ENCODE measurements around the gene TFG.

Gene TFG

DNA sequence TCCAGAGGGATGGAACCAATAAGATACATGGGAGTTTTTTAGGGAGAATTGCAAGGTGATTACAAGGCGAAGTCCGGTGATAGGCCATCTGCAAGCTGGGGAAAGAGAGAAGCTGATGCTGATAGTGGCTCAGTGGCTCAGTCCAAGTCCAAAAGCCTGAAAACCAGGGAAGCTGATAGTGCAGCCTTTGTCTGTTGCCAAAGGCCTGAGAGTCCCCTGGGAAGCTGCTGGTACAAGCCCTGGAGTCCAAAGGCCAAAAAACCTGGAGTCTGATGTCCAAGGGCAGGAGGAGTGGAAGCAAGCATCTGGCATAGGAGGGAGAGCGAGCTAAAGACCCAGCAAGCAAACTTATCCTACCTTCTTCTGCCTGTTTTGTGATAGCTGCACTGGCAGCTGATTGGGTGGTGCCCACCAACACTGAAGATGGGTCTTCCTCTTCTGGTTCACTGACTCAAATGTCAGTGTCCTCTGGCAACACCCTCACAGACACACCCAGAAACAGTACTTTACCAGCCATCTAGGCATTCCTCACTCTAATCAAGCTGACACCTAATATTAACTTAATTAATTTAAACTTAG lies 16.7 kb downstream of the TFG start:
- no peak for DNase-seq
- no peak for ATAC-seq
- Mint-ChIP-seq H3K4me3 (no peak overlapping the region), H3K27me3 (no peaks in the 10 kb centered on the region), H3K9me3 (no peaks in the 10 kb centered on the region), H3K4me1 (peaks cover 16% of the 10 kb centered on the region), H3K27ac (no peak overlapping the region)

GRCh38 chr3:100726706-100727105 lies 17.4 kb downstream of the TFG start:
- no peak overlapping the region for H3K27ac Mint-ChIP-seq
- H3K9me3 Mint-ChIP-seq = no peaks in the 10 kb centered on the region
- no peak for ATAC-seq
- H3K4me1 Mint-ChIP-seq = peaks cover 16% of the 10 kb centered on the region
- H3K27me3 Mint-ChIP-seq = no peaks in the 10 kb centered on the region
- no peak overlapping the region for H3K4me3 Mint-ChIP-seq
- no peak for DNase-seq

DNA sequence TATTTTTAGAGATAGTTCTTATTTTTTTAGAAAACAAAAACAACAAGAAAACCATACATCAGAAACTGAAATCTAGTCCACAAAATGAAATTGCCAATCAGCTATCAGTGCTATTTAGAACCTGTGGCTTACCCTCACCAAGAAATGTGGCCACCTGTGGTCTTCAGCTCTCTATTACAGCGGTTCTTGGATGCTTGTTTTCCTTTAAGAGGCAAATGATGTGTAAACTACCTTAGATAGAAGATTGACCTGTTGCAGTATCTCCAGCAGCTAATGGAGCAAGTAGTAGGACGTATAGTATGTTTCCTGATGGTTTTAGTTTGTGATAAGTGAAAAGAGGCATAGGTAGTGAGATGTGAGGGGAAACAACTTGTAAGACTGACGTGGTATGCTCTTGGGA lies 21.2 kb downstream of the TFG start:
- Mint-ChIP-seq H3K27ac (no peak overlapping the region), H3K4me1 (peaks cover 23% of the 10 kb centered on the region), H3K9me3 (no peaks in the 10 kb centered on the region), H3K4me3 (no peak overlapping the region), H3K27me3 (no peaks in the 10 kb centered on the region)
- DNase-seq (no peak), ATAC-seq (no peak)

- Mint-ChIP-seq H3K27ac (no peak overlapping the region), H3K4me1 (peaks cover 7% of the 10 kb centered on the region), H3K9me3 (no peaks in the 10 kb centered on the region), H3K27me3 (no peaks in the 10 kb centered on the region), H3K4me3 (no peak overlapping the region)
- ATAC-seq (no peak), DNase-seq (no peak)
Measured at GRCh38 chr3:100732435-100732834, 23.1 kb downstream of the TFG start.

DNA sequence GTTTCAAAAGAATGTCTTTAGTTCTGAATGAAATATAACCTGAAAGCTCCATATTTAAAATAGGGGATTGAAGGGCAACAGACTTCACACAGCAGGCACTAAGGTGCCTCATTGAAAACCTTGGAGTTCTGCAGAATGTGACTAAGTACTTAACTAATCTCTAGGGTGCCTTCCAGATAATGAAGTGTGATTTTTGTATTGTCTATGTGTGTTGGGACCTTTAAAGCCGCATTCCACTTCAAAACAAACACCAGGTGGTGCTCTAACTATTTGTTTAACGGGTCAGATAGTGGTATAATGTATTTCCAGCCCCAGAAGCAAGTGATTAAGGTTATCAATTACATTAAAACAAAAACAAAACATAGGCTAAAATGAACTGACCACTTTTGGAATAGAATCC lies 28.0 kb downstream of the TFG start:
- Mint-ChIP-seq H3K4me3 (no peak overlapping the region), H3K4me1 (peaks cover 21% of the 10 kb centered on the region), H3K9me3 (no peaks in the 10 kb centered on the region), H3K27ac (no peak overlapping the region), H3K27me3 (no peaks in the 10 kb centered on the region)
- DNase-seq (no peak), ATAC-seq (no peak)

DNA sequence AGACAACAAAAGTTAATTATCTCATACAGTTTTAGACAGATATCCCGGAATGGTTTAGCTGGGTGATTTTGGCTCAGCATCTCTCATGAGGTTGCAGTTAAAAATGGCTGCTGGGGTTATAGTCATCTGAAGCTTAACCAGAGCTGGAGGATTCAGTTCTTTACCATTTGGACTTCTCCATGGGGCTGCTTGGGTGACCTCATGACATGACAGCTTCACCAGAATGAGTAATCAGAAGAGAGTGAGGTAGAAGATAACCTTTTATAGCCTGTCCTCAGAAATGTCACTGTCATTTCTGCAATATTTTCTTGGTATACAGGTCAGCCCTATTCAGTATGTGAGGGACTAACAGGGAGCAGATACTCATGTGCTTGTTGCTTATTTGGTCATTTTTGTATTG lies 30.9 kb downstream of the TFG start:
- Mint-ChIP-seq H3K4me3 (no peak overlapping the region), H3K27me3 (no peaks in the 10 kb centered on the region), H3K4me1 (peaks cover 14% of the 10 kb centered on the region), H3K9me3 (no peaks in the 10 kb centered on the region), H3K27ac (no peak overlapping the region)
- DNase-seq (no peak), ATAC-seq (peak; percentile 83)

- ATAC-seq (no peak), DNase-seq (no peak)
- H3K4me3 Mint-ChIP-seq = no peak overlapping the region
- H3K9me3 Mint-ChIP-seq = no peaks in the 10 kb centered on the region
- H3K27ac Mint-ChIP-seq = no peak overlapping the region
- no peaks in the 10 kb centered on the region for H3K27me3 Mint-ChIP-seq
- H3K4me1 Mint-ChIP-seq = peaks cover 14% of the 10 kb centered on the region
Measured at GRCh38 chr3:100743535-100743934, 34.2 kb downstream of the TFG start.

GRCh38 chr3:100744671-100745070 lies 35.4 kb downstream of the TFG start:
- Mint-ChIP-seq H3K4me1 (peaks cover 7% of the 10 kb centered on the region), H3K4me3 (no peak overlapping the region), H3K9me3 (no peaks in the 10 kb centered on the region), H3K27me3 (no peaks in the 10 kb centered on the region), H3K27ac (no peak overlapping the region)
- DNase-seq = no peak
- no peak for ATAC-seq

DNA sequence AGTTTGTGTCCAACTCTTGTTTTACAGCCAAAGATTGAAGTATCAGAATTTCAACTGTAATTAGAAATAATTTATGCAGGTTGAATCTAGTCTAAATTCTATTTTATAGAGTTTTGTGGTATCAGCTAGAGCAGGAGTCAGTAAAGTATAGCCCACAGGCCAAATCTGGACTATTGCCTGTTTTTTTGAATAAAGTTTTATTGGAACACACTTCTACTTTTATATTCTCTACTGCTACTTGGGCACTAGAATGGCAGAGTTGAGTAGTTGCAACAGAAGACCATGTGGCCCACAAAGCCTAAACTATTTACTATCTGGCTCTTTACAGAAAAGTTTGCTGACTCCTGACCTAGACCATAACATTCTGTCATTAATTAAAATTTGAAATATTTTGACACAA lies 36.3 kb downstream of the TFG start:
- ATAC-seq (no peak), DNase-seq (no peak)
- no peak overlapping the region for H3K27ac Mint-ChIP-seq
- H3K27me3 Mint-ChIP-seq = no peaks in the 10 kb centered on the region
- H3K4me3 Mint-ChIP-seq = no peak overlapping the region
- H3K4me1 Mint-ChIP-seq = no peaks in the 10 kb centered on the region
- no peaks in the 10 kb centered on the region for H3K9me3 Mint-ChIP-seq

GRCh38 chr3:100746092-100746491 lies 36.8 kb downstream of the TFG start:
- ATAC-seq = no peak
- no peak for DNase-seq
- H3K27ac Mint-ChIP-seq = no peak overlapping the region
- no peak overlapping the region for H3K4me3 Mint-ChIP-seq
- no peaks in the 10 kb centered on the region for H3K4me1 Mint-ChIP-seq
- no peaks in the 10 kb centered on the region for H3K27me3 Mint-ChIP-seq
- H3K9me3 Mint-ChIP-seq = no peaks in the 10 kb centered on the region

DNA sequence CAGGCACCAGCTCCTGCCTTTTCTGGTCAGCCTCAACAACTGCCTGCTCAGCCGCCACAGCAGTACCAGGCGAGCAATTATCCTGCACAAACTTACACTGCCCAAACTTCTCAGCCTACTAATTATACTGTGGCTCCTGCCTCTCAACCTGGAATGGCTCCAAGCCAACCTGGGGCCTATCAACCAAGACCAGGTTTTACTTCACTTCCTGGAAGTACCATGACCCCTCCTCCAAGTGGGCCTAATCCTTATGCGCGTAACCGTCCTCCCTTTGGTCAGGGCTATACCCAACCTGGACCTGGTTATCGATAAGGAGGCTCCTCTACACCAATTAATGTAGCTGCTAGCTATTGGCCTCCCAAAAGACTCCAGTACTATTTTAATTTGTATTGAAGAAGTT lies 38.9 kb downstream of the TFG start:
- DNase-seq (no peak), ATAC-seq (no peak)
- no peaks in the 10 kb centered on the region for H3K9me3 Mint-ChIP-seq
- no peaks in the 10 kb centered on the region for H3K27me3 Mint-ChIP-seq
- H3K4me3 Mint-ChIP-seq = no peak overlapping the region
- H3K27ac Mint-ChIP-seq = peak overlapping the region in 1 of 2 donors; percentile 36
- H3K4me1 Mint-ChIP-seq = no peaks in the 10 kb centered on the region

DNA sequence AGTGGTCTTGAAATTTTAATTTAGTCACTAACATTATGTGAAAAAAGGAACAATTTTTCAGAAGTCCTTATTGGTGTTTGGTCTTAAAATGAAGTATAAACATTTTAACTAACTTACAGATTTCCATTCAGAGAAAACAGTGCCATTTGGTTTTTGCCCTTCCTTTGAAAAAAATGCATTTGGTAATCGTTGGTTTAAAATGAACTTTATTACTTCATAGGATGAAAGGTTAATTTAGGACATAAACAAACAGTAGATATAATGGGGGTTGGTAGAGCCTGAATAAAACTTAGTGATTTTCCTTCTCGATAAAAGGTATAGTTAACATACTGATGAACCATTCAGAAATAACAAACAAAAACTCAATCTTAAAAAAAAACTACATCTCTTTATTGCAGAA lies 39.7 kb downstream of the TFG start:
- no peak for DNase-seq
- Mint-ChIP-seq H3K27me3 (no peaks in the 10 kb centered on the region), H3K4me3 (no peak overlapping the region), H3K27ac (no peak overlapping the region), H3K9me3 (no peaks in the 10 kb centered on the region), H3K4me1 (no peaks in the 10 kb centered on the region)
- no peak for ATAC-seq

- no peaks in the 10 kb centered on the region for H3K27me3 Mint-ChIP-seq
- H3K27ac Mint-ChIP-seq = no peak overlapping the region
- no peak overlapping the region for H3K4me3 Mint-ChIP-seq
- no peaks in the 10 kb centered on the region for H3K9me3 Mint-ChIP-seq
- ATAC-seq (no peak), DNase-seq (no peak)
- no peaks in the 10 kb centered on the region for H3K4me1 Mint-ChIP-seq
Measured at GRCh38 chr3:100753846-100754245, 44.6 kb downstream of the TFG start.

GRCh38 chr3:100754563-100755334 lies 45.5 kb downstream of the TFG start:
- no peak overlapping the region for H3K27ac Mint-ChIP-seq
- no peak overlapping the region for H3K4me3 Mint-ChIP-seq

GRCh38 chr3:100756441-100756840 lies 47.1 kb downstream of the TFG start:
- no peaks in the 10 kb centered on the region for H3K9me3 Mint-ChIP-seq
- DNase-seq (no peak), ATAC-seq (no peak)
- no peak overlapping the region for H3K4me3 Mint-ChIP-seq
- peaks cover 9% of the 10 kb centered on the region for H3K4me1 Mint-ChIP-seq
- no peak overlapping the region for H3K27ac Mint-ChIP-seq
- H3K27me3 Mint-ChIP-seq = no peaks in the 10 kb centered on the region

More at GRCh38 chr3:100754563-100755334, 45.5 kb downstream of the TFG start:
- DNase-seq (no peak), ATAC-seq (no peak)
- Mint-ChIP-seq H3K4me1 (no peaks in the 10 kb centered on the region), H3K27me3 (no peaks in the 10 kb centered on the region), H3K9me3 (no peaks in the 10 kb centered on the region)

DNA sequence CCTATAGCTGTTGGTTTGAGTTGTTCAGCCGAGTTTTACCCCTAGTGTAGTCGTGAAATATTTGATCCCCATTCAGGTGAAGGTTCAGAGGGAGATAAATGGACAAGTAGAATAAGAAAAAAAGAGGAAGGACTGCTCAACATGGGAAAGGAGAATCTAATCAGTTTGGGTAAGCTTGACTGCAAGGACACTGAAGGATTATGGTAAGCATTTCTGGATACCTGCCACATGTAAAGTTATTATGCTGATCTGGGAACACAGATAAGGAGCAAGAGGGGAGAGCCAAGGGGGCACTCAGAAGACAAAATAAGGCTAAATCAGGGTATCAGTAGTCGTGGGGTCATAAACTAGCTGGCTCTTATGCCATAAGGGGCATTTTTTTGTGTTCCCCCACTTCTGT lies 49.9 kb downstream of the TFG start:
- DNase-seq (no peak), ATAC-seq (no peak)
- Mint-ChIP-seq H3K27me3 (no peaks in the 10 kb centered on the region), H3K27ac (no peak overlapping the region), H3K4me3 (no peak overlapping the region), H3K9me3 (no peaks in the 10 kb centered on the region), H3K4me1 (peaks cover 9% of the 10 kb centered on the region)

DNA sequence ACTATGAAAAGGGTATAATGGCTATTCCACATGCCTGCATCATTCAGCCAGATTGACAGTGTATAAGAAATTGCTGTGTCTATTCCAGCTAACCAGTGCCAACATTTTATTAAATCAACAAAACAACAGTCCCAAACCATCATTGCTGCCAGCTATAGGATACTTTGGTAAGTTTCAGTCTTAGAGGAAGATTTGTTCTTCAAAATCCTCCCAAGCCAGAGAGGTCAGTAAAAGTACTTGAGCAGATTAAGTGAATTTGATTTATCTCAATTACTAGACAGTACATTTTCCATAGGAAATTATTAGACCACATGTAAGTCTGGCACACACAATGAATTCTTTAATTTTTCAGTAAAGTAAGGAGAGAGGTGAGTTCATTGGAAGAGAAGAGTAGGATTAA lies 50.7 kb downstream of the TFG start:
- H3K4me1 Mint-ChIP-seq = peaks cover 9% of the 10 kb centered on the region
- no peaks in the 10 kb centered on the region for H3K27me3 Mint-ChIP-seq
- ATAC-seq = no peak
- DNase-seq = no peak
- no peak overlapping the region for H3K27ac Mint-ChIP-seq
- no peaks in the 10 kb centered on the region for H3K9me3 Mint-ChIP-seq
- no peak overlapping the region for H3K4me3 Mint-ChIP-seq

Data from stimulated activated naive CD8-positive, alpha-beta T cell treated with anti-CD3 and anti-CD28 coated beads, Interleukin-15, amount 100 ng/mL, for 72 hours (primary cell).